ENCODE results near the gene FHDC1. TPM values are rescaled to one million over a fixed set of nuclear protein-coding genes. Genes with fewer than 3 reads are reported as not detected.

FHDC1 gene
- total RNA-seq, 1 experiment from 2014 or later = 19.9 TPM

DNA sequence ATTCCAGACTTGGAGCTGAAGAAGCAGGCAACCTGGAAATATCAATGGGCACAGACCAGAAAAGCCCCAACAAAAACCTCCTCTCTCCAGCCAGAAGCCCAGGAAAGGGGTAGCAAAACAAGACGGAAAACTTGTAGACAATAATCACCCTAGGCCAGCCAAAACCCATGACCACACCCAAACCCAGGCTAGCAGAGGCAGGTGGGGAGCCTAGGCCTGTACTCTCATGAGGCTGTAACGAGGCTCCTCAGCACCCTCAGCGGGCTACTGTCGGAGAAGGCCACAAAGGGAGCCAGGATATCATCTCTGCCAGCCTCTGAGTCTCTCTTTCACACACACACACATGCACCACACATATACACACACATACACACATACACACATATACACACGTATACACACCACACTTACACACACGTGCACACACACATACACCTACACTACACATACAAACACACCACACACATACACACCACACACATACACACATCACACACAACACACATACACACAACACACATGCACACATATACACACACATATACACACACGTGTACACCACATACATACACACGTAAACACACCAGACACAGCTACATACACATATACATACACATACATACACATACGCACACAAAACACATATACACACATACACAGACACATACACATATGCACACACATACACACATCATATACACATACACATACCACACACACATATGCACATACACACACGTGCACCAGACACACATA, 90.6 kb downstream of the FHDC1 start:
- no peak overlapping the region for H2BK15ac ChIP-seq (ENCODE audit: low read depth, low read length)
- no peak overlapping the region for H2BK12ac ChIP-seq (ENCODE audit: insufficient read length, low read depth, low read length)
- no peak for DNase-seq
- H3K23me2 ChIP-seq (ENCODE audit: insufficient read length, low read depth, low read length, poor library complexity, severe bottlenecking) = no peaks in the 10 kb centered on the region
- H3K4me2 ChIP-seq (ENCODE audit: insufficient read depth, insufficient read length, low read length) = no peak overlapping the region
- no peaks in the 10 kb centered on the region; the same call in 1 of the 2 replicates for H3K4me1 ChIP-seq (ENCODE audit: insufficient read depth, low read length)
- H3K79me1 ChIP-seq (ENCODE audit: insufficient read depth, low read depth, low read length, poor library complexity, severe bottlenecking) = no peaks in the 10 kb centered on the region
- H4K8ac ChIP-seq (replicated peaks; ENCODE audit: insufficient read length, low read depth, low read length) = no peak overlapping the region
- H3K56ac ChIP-seq (ENCODE audit: insufficient read length, low read depth, low read length) = no peak overlapping the region
- H3K4ac ChIP-seq (ENCODE audit: low read depth, low read length) = no peak overlapping the region
- Mint-ChIP-seq H3K9me3 (peaks cover 2 to 30% of the 10 kb centered on the region in 2 experiments), H3K4me1 (peaks cover 22 to 24% of the 10 kb centered on the region in 2 experiments), H3K4me3 (no peak overlapping the region), H3K27ac (no peak overlapping the region), H3K36me3 (ENCODE audit: insufficient read depth in 1 of 3, low read depth in 3 of 3) (peaks cover 16 to 25% (median 20%) of the 10 kb centered on the region in 3 experiments), H3K27me3 (ENCODE audit: low read depth) (peaks cover 20% of the 10 kb centered on the region)
- H3K27me3 ChIP-seq (ENCODE audit: insufficient read depth, low read length) = no peaks in the 10 kb centered on the region
- no peak overlapping the region for H3K27ac ChIP-seq (ENCODE audit: insufficient read length, low read depth, low read length)
- no peak overlapping the region for H4K5ac ChIP-seq (ENCODE audit: insufficient read length, low read depth, low read length)
- H2BK120ac ChIP-seq (ENCODE audit: low read depth, low read length, poor library complexity, severe bottlenecking) = no peak overlapping the region
- H2AK5ac ChIP-seq (ENCODE audit: insufficient read length, low read length) = no peak overlapping the region
- no peak overlapping the region for H2BK20ac ChIP-seq (ENCODE audit: low read depth, low read length, poor library complexity, severe bottlenecking)
- no peak overlapping the region for H3T11ph ChIP-seq (ENCODE audit: low read length)
- H3K23ac ChIP-seq (ENCODE audit: insufficient read length, low read depth, low read length) = no peak overlapping the region
- no peak overlapping the region for H4K91ac ChIP-seq (ENCODE audit: insufficient read length, low read depth, low read length)
- no peaks in the 10 kb centered on the region for H4K20me1 ChIP-seq (ENCODE audit: control insufficient read depth, insufficient read depth, insufficient read length)
- no peak overlapping the region for H2AFZ ChIP-seq (ENCODE audit: low read length)
- TF ChIP-seq, protein P1, sequence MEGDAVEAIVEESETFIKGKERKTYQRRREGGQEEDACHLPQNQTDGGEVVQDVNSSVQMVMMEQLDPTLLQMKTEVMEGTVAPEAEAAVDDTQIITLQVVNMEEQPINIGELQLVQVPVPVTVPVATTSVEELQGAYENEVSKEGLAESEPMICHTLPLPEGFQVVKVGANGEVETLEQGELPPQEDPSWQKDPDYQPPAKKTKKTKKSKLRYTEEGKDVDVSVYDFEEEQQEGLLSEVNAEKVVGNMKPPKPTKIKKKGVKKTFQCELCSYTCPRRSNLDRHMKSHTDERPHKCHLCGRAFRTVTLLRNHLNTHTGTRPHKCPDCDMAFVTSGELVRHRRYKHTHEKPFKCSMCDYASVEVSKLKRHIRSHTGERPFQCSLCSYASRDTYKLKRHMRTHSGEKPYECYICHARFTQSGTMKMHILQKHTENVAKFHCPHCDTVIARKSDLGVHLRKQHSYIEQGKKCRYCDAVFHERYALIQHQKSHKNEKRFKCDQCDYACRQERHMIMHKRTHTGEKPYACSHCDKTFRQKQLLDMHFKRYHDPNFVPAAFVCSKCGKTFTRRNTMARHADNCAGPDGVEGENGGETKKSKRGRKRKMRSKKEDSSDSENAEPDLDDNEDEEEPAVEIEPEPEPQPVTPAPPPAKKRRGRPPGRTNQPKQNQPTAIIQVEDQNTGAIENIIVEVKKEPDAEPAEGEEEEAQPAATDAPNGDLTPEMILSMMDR (conservative IDR thresholded peaks at IDR 0.05) = no peak
- peaks cover 13% of the 10 kb centered on the region for H3K9me3 ChIP-seq (ENCODE audit: control insufficient read depth, low read depth, low read length)
- 97% methylated on average over 3 of the region's 10 CpGs for WGBS (ENCODE audit: extremely low coverage, insufficient read length, low lambda C conversion rate)
- H3K14ac ChIP-seq (ENCODE audit: insufficient read depth, low read length) = no peak overlapping the region
- no peak overlapping the region for H3K18ac ChIP-seq (ENCODE audit: insufficient read length, low read depth, low read length)
- H2BK5ac ChIP-seq (ENCODE audit: insufficient read length, low read length) = no peak overlapping the region
- no peak overlapping the region for H3K9ac ChIP-seq (ENCODE audit: extremely low read depth, insufficient read length, low read length)
- H3K79me2 ChIP-seq (ENCODE audit: insufficient read depth, low read length) = no peaks in the 10 kb centered on the region

All from H9 (cell line).